HG03442 (cell line): ENCODE data around the gene TM7SF2.
"Not testable (repeated sequence)": the region's sequence is repeated elsewhere in the genome, so short reads cannot be mapped to it uniquely, and the experiment has no call there.

Experiments used
- ATAC-seq: cut with Tn5 transposase; IDR thresholded peaks from one replicate; pipeline ENCODE4 v1.9.1; 2021; ENCODE audit warnings: mild to moderate bottlenecking, moderate library complexity; ENCODE audit not compliant: unreplicated experiment

The TM7SF2 gene

GRCh38 chr11:65128182-65129145 is 16.8 kb downstream of the TM7SF2 start:
- ATAC-seq, result no peak

- no peak for ATAC-seq
Measured at GRCh38 chr11:65129649-65130441, 18.2 kb downstream of the TM7SF2 start.

- ATAC-seq, result no peak
Measured at GRCh38 chr11:65130631-65131416, 19.2 kb downstream of the TM7SF2 start.

GRCh38 chr11:65131417-65131776 is 19.7 kb downstream of the TM7SF2 start:
- ATAC-seq, result no peak

- ATAC-seq, result no peak
Measured at GRCh38 chr11:65131895-65132237, 20.2 kb downstream of the TM7SF2 start.

- no peak for ATAC-seq
Measured at GRCh38 chr11:65132238-65132987, 20.7 kb downstream of the TM7SF2 start.

GRCh38 chr11:65132988-65133700 is 21.5 kb downstream of the TM7SF2 start:
- no peak for ATAC-seq

- no peak for ATAC-seq
Measured at GRCh38 chr11:65133724-65134123, 22.1 kb downstream of the TM7SF2 start.

GRCh38 chr11:65134240-65134951 is 22.7 kb downstream of the TM7SF2 start, which contains the start of gene SYVN1:
TSS of gene SYVN1 (minus strand) at chr11:65134519. CDS start at chr11:65133601, 918 bp downstream.
- peak; percentile 52 for ATAC-seq

GRCh38 chr11:65134952-65135632 is 23.4 kb downstream of the TM7SF2 start:
- ATAC-seq, result peak; percentile 64

- ATAC-seq, result no peak
Measured at GRCh38 chr11:65135633-65136145, 24.0 kb downstream of the TM7SF2 start.

GRCh38 chr11:65136515-65137096 is 24.9 kb downstream of the TM7SF2 start:
- ATAC-seq, result no peak

GRCh38 chr11:65141896-65142494 is 30.3 kb downstream of the TM7SF2 start:
- ATAC-seq, result no peak

- ATAC-seq, result no peak
Measured at GRCh38 chr11:65147352-65148075, 35.8 kb downstream of the TM7SF2 start.

- no peak for ATAC-seq
Measured at GRCh38 chr11:65148657-65149056, 37.0 kb downstream of the TM7SF2 start.

- not testable (repeated sequence) for ATAC-seq
Measured at GRCh38 chr11:65150131-65150508, 38.4 kb downstream of the TM7SF2 start.
